Esophagus muscularis mucosa (tissue), 4 donors: ENCODE results near the gene ASAP3.

Experiments
- EP300 ChIP-seq: sonication (generic); formaldehyde crosslinking; IDR thresholded peaks from one replicate; pipeline ENCODE4 v1.6.1; 2017; ENCODE audit warnings: antibody characterized with exemption
- POLR2A ChIP-seq: fragments of 450-650 bp; IDR thresholded peaks from one replicate; pipeline ENCODE4 v1.6.1; 2017; ENCODE audit warnings: antibody characterized with exemption, moderate library complexity, mild to moderate bottlenecking, low read depth
- TF ChIP-seq, protein P1 (sequence below), 3 experiments: fragments of 200-600 bp in 2 of 3; fragments of 450-650 bp in 1 of 3; sonication (generic) in 2 of 3; IDR thresholded peaks; one replicate each; pipeline ENCODE4 v1.5.1; 2017 to 2019; ENCODE audit warnings: antibody characterized with exemption in 3 of 3, mild to moderate bottlenecking in 2 of 3, moderate library complexity in 1 of 3

DNA sequence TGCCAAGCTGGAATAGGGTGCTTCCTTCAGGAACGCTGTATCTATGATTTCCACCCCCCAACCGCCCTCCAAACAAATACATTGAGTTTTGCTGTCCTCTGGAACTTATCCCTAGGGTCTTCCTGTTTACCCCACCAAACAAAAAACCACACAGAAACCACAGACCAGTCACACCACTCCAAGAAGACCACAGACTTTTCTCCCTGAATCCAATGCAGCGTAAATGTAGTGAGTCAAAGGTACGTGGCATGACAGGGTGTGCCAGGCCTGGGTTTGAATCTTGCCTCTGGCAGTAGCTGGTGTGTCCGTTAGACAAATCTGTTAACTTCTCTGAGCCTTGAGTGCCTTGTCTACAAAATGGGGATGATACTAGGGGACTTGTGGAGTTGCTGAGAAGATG lies 27.8 kb downstream of the ASAP3 start:
- TF ChIP-seq POLR2A, result no peak
- TF ChIP-seq, protein P1, sequence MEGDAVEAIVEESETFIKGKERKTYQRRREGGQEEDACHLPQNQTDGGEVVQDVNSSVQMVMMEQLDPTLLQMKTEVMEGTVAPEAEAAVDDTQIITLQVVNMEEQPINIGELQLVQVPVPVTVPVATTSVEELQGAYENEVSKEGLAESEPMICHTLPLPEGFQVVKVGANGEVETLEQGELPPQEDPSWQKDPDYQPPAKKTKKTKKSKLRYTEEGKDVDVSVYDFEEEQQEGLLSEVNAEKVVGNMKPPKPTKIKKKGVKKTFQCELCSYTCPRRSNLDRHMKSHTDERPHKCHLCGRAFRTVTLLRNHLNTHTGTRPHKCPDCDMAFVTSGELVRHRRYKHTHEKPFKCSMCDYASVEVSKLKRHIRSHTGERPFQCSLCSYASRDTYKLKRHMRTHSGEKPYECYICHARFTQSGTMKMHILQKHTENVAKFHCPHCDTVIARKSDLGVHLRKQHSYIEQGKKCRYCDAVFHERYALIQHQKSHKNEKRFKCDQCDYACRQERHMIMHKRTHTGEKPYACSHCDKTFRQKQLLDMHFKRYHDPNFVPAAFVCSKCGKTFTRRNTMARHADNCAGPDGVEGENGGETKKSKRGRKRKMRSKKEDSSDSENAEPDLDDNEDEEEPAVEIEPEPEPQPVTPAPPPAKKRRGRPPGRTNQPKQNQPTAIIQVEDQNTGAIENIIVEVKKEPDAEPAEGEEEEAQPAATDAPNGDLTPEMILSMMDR (IDR thresholded peaks at IDR 0.05), result no peak
- TF ChIP-seq EP300, result no peak
